ENCODE results near the gene TCP11L2.

Gene TCP11L2

DNA sequence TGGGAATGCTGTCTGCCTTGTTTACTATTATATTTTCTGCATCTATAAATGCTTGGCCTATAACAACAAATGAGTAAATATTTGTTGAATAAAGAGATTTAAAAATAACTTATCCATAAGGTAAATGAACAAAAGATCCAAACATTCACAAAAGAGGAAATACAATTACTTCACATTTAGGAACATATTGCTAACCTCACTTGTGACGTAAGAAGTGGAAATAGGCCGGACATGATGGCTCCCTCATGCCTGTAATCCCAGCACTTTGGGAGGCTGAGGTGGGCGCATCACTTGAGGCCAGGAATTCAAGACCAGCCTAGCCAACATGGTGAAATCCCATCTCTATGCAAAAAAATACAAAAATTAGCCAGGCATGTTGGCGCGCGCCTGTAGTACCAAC, 29.0 kb upstream of the TCP11L2 start:
- Histone ChIP-seq H3K4me3 (ENCODE audit: low read length) (no peak overlapping the region), H3K9me3 (replicated peaks; ENCODE audit: low read length) (no peaks in the 10 kb centered on the region), H3K9ac (ENCODE audit: low read depth, low read length) (no peak overlapping the region), H3K27me3 (ENCODE audit: control insufficient read depth, insufficient read depth, low read length) (peaks cover 6% of the 10 kb centered on the region), H3K4me1 (ENCODE audit: control insufficient read depth, insufficient read depth, low read length) (peaks cover 4% of the 10 kb centered on the region), H3K36me3 (ENCODE audit: insufficient read depth, low read length) (no peaks in the 10 kb centered on the region), H3K4me2 (ENCODE audit: low read length) (no peak overlapping the region)

- Histone ChIP-seq H3K4me1 (ENCODE audit: control insufficient read depth, insufficient read depth, low read length) (peaks cover 4% of the 10 kb centered on the region), H3K9ac (ENCODE audit: low read depth, low read length) (no peak overlapping the region)
Observed at GRCh38 chr12:106274012-106274411, 28.5 kb upstream of the TCP11L2 start.

GRCh38 chr12:106274575-106275121, 27.9 kb upstream of the TCP11L2 start:
- H3K4me3 ChIP-seq (ENCODE audit: low read length), result no peak overlapping the region
- H3K27me3 ChIP-seq (ENCODE audit: control insufficient read depth, insufficient read depth, low read length), result peaks cover 6% of the 10 kb centered on the region
- H3K36me3 ChIP-seq (ENCODE audit: insufficient read depth, low read length), result no peaks in the 10 kb centered on the region
- no peaks in the 10 kb centered on the region for H3K9me3 ChIP-seq (replicated peaks; ENCODE audit: low read length)
- no peak overlapping the region for H3K4me2 ChIP-seq (ENCODE audit: low read length)
- peaks cover 4% of the 10 kb centered on the region for H3K4me1 ChIP-seq (ENCODE audit: control insufficient read depth, insufficient read depth, low read length)
- H3K9ac ChIP-seq (ENCODE audit: low read depth, low read length), result no peak overlapping the region

More at GRCh38 chr12:106274012-106274411, 28.5 kb upstream of the TCP11L2 start:
- Histone ChIP-seq H3K4me3 (ENCODE audit: low read length) (no peak overlapping the region), H3K36me3 (ENCODE audit: insufficient read depth, low read length) (no peaks in the 10 kb centered on the region), H3K9me3 (replicated peaks; ENCODE audit: low read length) (no peaks in the 10 kb centered on the region), H3K27me3 (ENCODE audit: control insufficient read depth, insufficient read depth, low read length) (peaks cover 6% of the 10 kb centered on the region), H3K4me2 (ENCODE audit: low read length) (no peak overlapping the region)

GRCh38 chr12:106275458-106275857, 27.1 kb upstream of the TCP11L2 start:
- Histone ChIP-seq H3K9me3 (replicated peaks; ENCODE audit: low read length) (no peaks in the 10 kb centered on the region), H3K9ac (ENCODE audit: low read depth, low read length) (no peak overlapping the region), H3K4me3 (ENCODE audit: low read length) (no peak overlapping the region), H3K4me1 (ENCODE audit: control insufficient read depth, insufficient read depth, low read length) (peaks cover 4% of the 10 kb centered on the region), H3K36me3 (ENCODE audit: insufficient read depth, low read length) (no peaks in the 10 kb centered on the region), H3K27me3 (ENCODE audit: control insufficient read depth, insufficient read depth, low read length) (peaks cover 6% of the 10 kb centered on the region), H3K4me2 (ENCODE audit: low read length) (no peak overlapping the region)

GRCh38 chr12:106276032-106276740, 26.3 kb upstream of the TCP11L2 start:
- Histone ChIP-seq H3K4me3 (ENCODE audit: low read length) (no peak overlapping the region), H3K9ac (ENCODE audit: low read depth, low read length) (no peak overlapping the region), H3K4me1 (ENCODE audit: control insufficient read depth, insufficient read depth, low read length) (peaks cover 4% of the 10 kb centered on the region), H3K27me3 (ENCODE audit: control insufficient read depth, insufficient read depth, low read length) (peaks cover 2% of the 10 kb centered on the region), H3K4me2 (ENCODE audit: low read length) (no peak overlapping the region), H3K36me3 (ENCODE audit: insufficient read depth, low read length) (no peaks in the 10 kb centered on the region), H3K9me3 (replicated peaks; ENCODE audit: low read length) (no peaks in the 10 kb centered on the region)

DNA sequence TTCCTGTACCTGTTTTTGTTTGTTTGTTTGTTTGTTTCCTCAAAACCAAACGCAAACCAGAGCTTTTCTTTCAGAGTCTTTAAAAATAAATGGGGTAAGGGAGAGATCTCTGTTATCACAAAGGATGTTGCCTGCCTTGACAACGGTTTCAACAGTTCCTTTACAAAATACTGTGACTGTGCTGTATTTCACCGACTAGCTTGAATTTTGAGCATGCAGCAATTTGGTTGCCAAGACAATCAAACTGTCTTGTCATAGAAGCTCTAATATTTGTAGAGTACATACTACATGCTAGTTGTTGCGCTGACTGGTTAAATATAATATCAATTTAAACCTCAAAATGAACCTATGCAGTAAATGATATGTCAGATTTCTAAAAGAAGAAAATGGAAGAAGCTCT, 22.4 kb upstream of the TCP11L2 start:
- Histone ChIP-seq H3K4me1 (ENCODE audit: control insufficient read depth, insufficient read depth, low read length) (no peaks in the 10 kb centered on the region), H3K4me2 (ENCODE audit: low read length) (no peak overlapping the region), H3K4me3 (ENCODE audit: low read length) (no peak overlapping the region), H3K9ac (ENCODE audit: low read depth, low read length) (no peak overlapping the region), H3K36me3 (ENCODE audit: insufficient read depth, low read length) (no peaks in the 10 kb centered on the region), H3K9me3 (replicated peaks; ENCODE audit: low read length) (peaks cover 6% of the 10 kb centered on the region), H3K27me3 (ENCODE audit: control insufficient read depth, insufficient read depth, low read length) (no peaks in the 10 kb centered on the region)

GRCh38 chr12:106281056-106281782, 21.3 kb upstream of the TCP11L2 start:
- Histone ChIP-seq H3K36me3 (ENCODE audit: insufficient read depth, low read length) (no peaks in the 10 kb centered on the region), H3K4me3 (ENCODE audit: low read length) (no peak overlapping the region), H3K9me3 (replicated peaks; ENCODE audit: low read length) (peaks cover 6% of the 10 kb centered on the region), H3K4me1 (ENCODE audit: control insufficient read depth, insufficient read depth, low read length) (no peaks in the 10 kb centered on the region), H3K9ac (ENCODE audit: low read depth, low read length) (no peak overlapping the region), H3K27me3 (ENCODE audit: control insufficient read depth, insufficient read depth, low read length) (no peaks in the 10 kb centered on the region), H3K4me2 (ENCODE audit: low read length) (no peak overlapping the region)

- Histone ChIP-seq H3K27me3 (ENCODE audit: control insufficient read depth, insufficient read depth, low read length) (no peaks in the 10 kb centered on the region), H3K9ac (ENCODE audit: low read depth, low read length) (no peak overlapping the region), H3K4me1 (ENCODE audit: control insufficient read depth, insufficient read depth, low read length) (no peaks in the 10 kb centered on the region), H3K36me3 (ENCODE audit: insufficient read depth, low read length) (no peaks in the 10 kb centered on the region), H3K4me3 (ENCODE audit: low read length) (no peak overlapping the region), H3K4me2 (ENCODE audit: low read length) (no peak overlapping the region), H3K9me3 (replicated peaks; ENCODE audit: low read length) (peaks cover 6% of the 10 kb centered on the region)
Observed at GRCh38 chr12:106281804-106282203, 20.7 kb upstream of the TCP11L2 start.

GRCh38 chr12:106282457-106283097, 20.0 kb upstream of the TCP11L2 start:
- Histone ChIP-seq H3K4me2 (ENCODE audit: low read length) (no peak overlapping the region), H3K9me3 (replicated peaks; ENCODE audit: low read length) (peaks cover 6% of the 10 kb centered on the region), H3K9ac (ENCODE audit: low read depth, low read length) (no peak overlapping the region), H3K4me3 (ENCODE audit: low read length) (no peak overlapping the region), H3K4me1 (ENCODE audit: control insufficient read depth, insufficient read depth, low read length) (no peaks in the 10 kb centered on the region), H3K36me3 (ENCODE audit: insufficient read depth, low read length) (no peaks in the 10 kb centered on the region), H3K27me3 (ENCODE audit: control insufficient read depth, insufficient read depth, low read length) (no peaks in the 10 kb centered on the region)

- no peaks in the 10 kb centered on the region for H3K27me3 ChIP-seq (ENCODE audit: control insufficient read depth, insufficient read depth, low read length)
- no peak overlapping the region for H3K9ac ChIP-seq (ENCODE audit: low read depth, low read length)
- peaks cover 13% of the 10 kb centered on the region for H3K4me1 ChIP-seq (ENCODE audit: control insufficient read depth, insufficient read depth, low read length)
- no peaks in the 10 kb centered on the region for H3K36me3 ChIP-seq (ENCODE audit: insufficient read depth, low read length)
- no peak overlapping the region for H3K4me3 ChIP-seq (ENCODE audit: low read length)
- H3K4me2 ChIP-seq (ENCODE audit: low read length), result no peak overlapping the region
- H3K9me3 ChIP-seq (replicated peaks; ENCODE audit: low read length), result peaks cover 6% of the 10 kb centered on the region
Observed at GRCh38 chr12:106284358-106285105, 18.0 kb upstream of the TCP11L2 start.

GRCh38 chr12:106285982-106286381, 16.6 kb upstream of the TCP11L2 start:
- Histone ChIP-seq H3K36me3 (ENCODE audit: insufficient read depth, low read length) (no peaks in the 10 kb centered on the region), H3K9ac (ENCODE audit: low read depth, low read length) (no peak overlapping the region), H3K4me3 (ENCODE audit: low read length) (no peak overlapping the region), H3K27me3 (ENCODE audit: control insufficient read depth, insufficient read depth, low read length) (no peaks in the 10 kb centered on the region), H3K4me1 (ENCODE audit: control insufficient read depth, insufficient read depth, low read length) (peaks cover 13% of the 10 kb centered on the region), H3K4me2 (ENCODE audit: low read length) (no peak overlapping the region), H3K9me3 (replicated peaks; ENCODE audit: low read length) (peaks cover 6% of the 10 kb centered on the region)
